Neural cell (in vitro differentiated cells): Measurements from ENCODE around the gene PRMT9.

Source experiments
- CTCF ChIP-seq: fragments of 450-650 bp; IDR thresholded peaks from 2 replicates; pipeline ENCODE4 v1.5.1; 2014; ENCODE audit warnings: antibody characterized with exemption, mild to moderate bottlenecking, moderate library complexity; ENCODE audit not compliant: poor library complexity, severe bottlenecking
- EP300 ChIP-seq: fragments of 450-650 bp; conservative IDR thresholded peaks from 2 replicates; pipeline ENCODE4 v1.6.1; 2014; ENCODE audit warnings: antibody characterized with exemption, mild to moderate bottlenecking, moderate library complexity; ENCODE audit not compliant: poor library complexity, severe bottlenecking
- EZH2 ChIP-seq: fragments of 200-600, 300-800 bp; shearing (Covaris generic), sonication (generic); IDR thresholded peaks from 2 replicates; pipeline ENCODE4 v1.6.1; 2014; ENCODE audit warnings: antibody characterized with exemption, low read length, borderline replicate concordance, mild to moderate bottlenecking; ENCODE audit not compliant: insufficient read depth, poor library complexity, severe bottlenecking
- MXI1 ChIP-seq: fragments of 450-650 bp; conservative IDR thresholded peaks from 2 replicates; pipeline ENCODE4 v1.6.1; 2014; ENCODE audit warnings: antibody characterized with exemption, mild to moderate bottlenecking; ENCODE audit not compliant: poor library complexity, severe bottlenecking
- POLR2AphosphoS5 ChIP-seq: IDR thresholded peaks from 2 replicates; pipeline ENCODE4 v1.6.1; 2012
- RAD21 ChIP-seq: fragments of 450-650 bp; conservative IDR thresholded peaks from 2 replicates; pipeline ENCODE4 v1.6.1; 2014; ENCODE audit warnings: antibody characterized with exemption, mild to moderate bottlenecking, moderate library complexity
- TAF1 ChIP-seq: IDR thresholded peaks from 2 replicates; pipeline ENCODE4 v1.6.1; 2012; ENCODE audit warnings: low read depth

- no peak for TF ChIP-seq CTCF
- TF ChIP-seq EP300 = no peak
- TF ChIP-seq MXI1 = no peak
- no peak for TF ChIP-seq POLR2AphosphoS5
- no peak for TF ChIP-seq TAF1
- TF ChIP-seq RAD21 = no peak
- no peak for TF ChIP-seq EZH2
These were observed 89.9 kb downstream of the PRMT9 start for GRCh38 chr4:147594107-147594506.
